ENCODE results near the gene ZNF497.
"Not testable (repeated sequence)": the region's sequence is repeated elsewhere in the genome, so short reads cannot be mapped to it uniquely, and the experiment has no call there.

ZNF497 gene

DNA sequence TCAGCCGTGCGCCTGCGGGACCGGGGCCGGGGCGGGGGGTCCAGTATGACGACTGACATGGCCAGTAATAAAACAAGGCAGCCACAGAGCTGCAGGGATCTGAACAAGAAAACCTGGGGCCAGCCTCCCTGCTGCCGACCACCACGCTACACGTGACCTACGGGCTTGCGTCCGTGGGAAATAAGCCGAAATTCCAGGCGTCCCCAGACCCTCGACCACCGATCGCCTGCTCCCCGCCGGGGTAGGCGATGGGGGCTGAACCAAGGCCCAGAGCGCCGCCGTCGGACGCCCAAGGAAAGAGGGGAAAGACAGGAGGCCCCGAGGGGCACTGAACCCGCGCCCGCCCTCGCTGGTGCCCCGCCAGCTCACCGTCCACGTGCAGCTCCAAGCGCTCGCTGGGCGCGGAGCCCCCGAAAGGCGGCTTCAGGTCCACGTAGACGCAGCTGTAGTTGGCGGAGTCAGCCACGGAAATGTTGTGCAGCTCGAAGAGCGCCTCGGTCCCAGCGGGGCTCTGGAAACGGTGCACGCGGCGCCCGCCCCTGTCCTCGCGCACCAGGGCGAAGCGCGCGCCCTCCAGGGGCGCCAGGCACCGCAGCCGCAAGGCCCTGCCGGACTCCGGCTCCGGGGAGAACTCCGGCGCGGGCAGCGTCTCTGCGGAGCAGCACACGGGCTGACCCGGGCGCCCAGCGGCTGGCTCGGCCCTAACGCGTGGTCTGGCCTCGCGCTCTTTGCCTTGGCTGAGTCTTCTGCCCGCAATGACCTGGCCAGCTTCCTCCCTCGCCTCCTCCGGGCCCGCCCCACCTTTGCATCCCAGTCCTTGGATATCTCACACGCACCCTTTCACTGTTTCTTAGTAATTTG lies 12.3 kb downstream of the ZNF497 start:
- H3K4me3 Mint-ChIP-seq: no peak overlapping the region
- H3K27ac Mint-ChIP-seq: peak overlapping the region; percentile 51
- TF ChIP-seq, protein P1, sequence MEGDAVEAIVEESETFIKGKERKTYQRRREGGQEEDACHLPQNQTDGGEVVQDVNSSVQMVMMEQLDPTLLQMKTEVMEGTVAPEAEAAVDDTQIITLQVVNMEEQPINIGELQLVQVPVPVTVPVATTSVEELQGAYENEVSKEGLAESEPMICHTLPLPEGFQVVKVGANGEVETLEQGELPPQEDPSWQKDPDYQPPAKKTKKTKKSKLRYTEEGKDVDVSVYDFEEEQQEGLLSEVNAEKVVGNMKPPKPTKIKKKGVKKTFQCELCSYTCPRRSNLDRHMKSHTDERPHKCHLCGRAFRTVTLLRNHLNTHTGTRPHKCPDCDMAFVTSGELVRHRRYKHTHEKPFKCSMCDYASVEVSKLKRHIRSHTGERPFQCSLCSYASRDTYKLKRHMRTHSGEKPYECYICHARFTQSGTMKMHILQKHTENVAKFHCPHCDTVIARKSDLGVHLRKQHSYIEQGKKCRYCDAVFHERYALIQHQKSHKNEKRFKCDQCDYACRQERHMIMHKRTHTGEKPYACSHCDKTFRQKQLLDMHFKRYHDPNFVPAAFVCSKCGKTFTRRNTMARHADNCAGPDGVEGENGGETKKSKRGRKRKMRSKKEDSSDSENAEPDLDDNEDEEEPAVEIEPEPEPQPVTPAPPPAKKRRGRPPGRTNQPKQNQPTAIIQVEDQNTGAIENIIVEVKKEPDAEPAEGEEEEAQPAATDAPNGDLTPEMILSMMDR (IDR thresholded peaks at IDR 0.05): no peak
- H3K4me1 Mint-ChIP-seq: peaks cover 43% of the 10 kb centered on the region
- peaks cover 24% of the 10 kb centered on the region for H3K27me3 Mint-ChIP-seq (ENCODE audit: low read depth, poor library complexity)
- no peaks in the 10 kb centered on the region for H3K9me3 Mint-ChIP-seq
- H3K36me3 Mint-ChIP-seq (ENCODE audit: low read depth): peaks cover 13% of the 10 kb centered on the region
- no peak for DNase-seq

DNA sequence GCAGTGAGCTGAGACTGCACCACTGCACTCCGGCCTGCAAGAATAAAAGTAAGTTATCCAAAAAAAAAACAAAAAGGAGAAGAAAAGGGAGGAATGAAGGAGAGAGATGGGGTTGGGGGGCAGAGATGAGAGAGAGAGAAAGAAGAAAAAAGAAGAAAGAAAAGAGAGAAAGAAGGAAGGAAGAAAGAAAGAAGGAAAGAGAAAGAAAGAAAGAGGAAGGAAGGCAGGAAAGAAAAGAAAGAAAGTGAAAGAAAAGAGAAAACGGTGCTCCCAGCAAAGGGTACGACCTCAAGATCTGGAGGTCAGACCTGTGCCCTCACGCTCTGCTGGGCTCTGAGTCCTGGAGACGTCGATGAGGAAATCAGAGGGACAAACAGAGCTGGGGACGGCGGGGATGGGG lies 13.0 kb downstream of the ZNF497 start:
- H3K4me1 Mint-ChIP-seq: peaks cover 43% of the 10 kb centered on the region
- H3K9me3 Mint-ChIP-seq: no peaks in the 10 kb centered on the region
- no peak overlapping the region for H3K27ac Mint-ChIP-seq
- peaks cover 10% of the 10 kb centered on the region for H3K36me3 Mint-ChIP-seq (ENCODE audit: low read depth)
- H3K27me3 Mint-ChIP-seq (ENCODE audit: low read depth, poor library complexity): peaks cover 26% of the 10 kb centered on the region
- H3K4me3 Mint-ChIP-seq: peak overlapping the region; percentile 48
- TF ChIP-seq, protein P1 (IDR thresholded peaks at IDR 0.05): no peak
- DNase-seq: no peak

DNA sequence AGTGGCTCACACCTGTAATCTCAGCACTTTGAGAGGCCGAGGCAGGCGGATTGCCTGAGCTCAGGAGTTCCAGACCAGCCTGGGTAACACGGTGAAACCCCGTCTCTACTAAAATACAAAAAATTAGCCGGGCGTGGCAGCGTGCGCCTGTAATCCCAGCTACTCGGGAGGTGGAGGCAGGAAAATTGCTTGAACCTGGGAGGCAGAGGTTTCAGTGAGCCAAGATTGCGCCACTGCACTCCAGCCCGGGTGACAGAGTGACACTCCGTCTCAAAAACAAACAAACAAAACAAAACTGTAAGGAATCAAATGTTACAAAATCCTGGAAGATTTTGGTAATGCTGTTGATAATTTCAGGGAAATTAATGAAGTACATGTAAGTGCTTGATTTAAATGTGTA lies 14.5 kb downstream of the ZNF497 start:
- Mint-ChIP-seq H3K4me3 (peak overlapping the region; percentile 92), H3K36me3 (ENCODE audit: low read depth) (peaks cover 14% of the 10 kb centered on the region), H3K4me1 (peaks cover 33% of the 10 kb centered on the region), H3K27me3 (ENCODE audit: low read depth, poor library complexity) (peaks cover 32% of the 10 kb centered on the region)
- not testable (repeated sequence) for DNase-seq, H3K27ac Mint-ChIP-seq, H3K9me3 Mint-ChIP-seq

DNA sequence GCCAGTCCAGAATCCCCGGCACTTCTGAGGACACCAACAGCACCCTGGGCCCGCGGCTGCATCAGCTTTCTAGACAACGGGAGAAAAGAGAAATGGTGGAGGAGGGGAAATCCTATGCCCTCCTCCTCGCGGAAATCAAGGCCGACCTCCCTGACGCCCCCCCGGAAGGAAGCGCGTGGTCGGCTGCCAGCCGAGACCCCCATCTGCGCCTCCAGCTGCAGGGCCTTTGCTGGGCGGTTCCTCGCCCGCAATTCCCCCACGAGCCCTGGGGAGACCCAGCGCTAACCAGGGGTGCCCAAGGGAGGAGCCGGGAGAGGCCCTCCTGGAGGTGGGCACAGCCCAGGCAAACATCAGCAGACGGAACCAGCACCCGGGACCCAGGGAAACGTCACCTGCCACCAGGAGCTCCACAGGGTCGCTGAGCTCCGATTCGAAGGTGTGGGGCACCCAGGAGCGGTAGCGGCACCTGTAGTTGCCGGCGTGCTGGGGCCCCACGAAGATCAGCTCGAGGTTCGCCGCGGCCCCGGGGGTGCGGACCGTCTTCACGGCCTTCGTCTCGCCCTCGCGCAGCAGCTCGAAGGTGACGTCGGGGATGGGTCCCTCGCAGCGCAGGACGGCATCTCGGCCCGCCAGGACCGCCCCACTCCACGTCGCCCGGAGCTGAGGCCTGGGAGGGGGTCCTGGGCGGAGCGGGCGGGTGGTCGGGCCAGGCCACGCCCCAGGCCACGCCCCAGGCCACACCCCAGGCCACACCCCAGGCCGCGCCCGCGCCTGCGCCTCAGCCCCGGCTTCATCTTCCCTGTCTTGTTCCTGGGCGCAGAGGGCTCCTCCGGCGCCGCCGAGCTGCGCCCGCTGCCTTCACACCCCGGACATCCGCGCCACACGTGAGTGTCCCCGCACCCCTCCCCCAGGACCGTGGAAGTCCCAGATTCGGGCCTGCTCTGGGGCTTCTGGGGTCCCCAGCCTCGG lies 15.3 kb downstream of the ZNF497 start:
- no peak overlapping the region for H3K27ac Mint-ChIP-seq
- H3K9me3 Mint-ChIP-seq: peaks cover 8% of the 10 kb centered on the region

DNA sequence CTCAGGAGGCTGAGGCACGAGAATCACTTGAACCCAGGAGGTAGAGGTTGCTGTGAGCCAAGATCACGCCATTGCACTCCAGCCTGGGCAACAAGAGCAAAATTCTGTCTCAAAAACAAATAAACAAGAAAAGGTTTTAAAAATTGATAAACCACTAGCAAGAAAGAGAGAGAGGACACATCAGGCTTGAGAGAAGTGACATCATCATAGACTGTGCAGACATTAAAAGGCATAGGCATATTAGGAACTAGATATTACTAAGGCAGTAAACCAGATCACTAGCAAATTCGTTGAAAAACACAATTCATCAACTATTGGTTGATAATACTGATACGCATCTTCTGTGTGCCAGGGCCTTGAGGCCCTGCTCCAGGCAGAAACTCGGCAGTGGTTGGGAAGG lies 17.0 kb downstream of the ZNF497 start:
- Mint-ChIP-seq H3K4me1 (peaks cover 24% of the 10 kb centered on the region), H3K9me3 (peaks cover 10% of the 10 kb centered on the region), H3K4me3 (peak overlapping the region; percentile 92), H3K27ac (no peak overlapping the region), H3K36me3 (ENCODE audit: low read depth) (peaks cover 28% of the 10 kb centered on the region), H3K27me3 (ENCODE audit: low read depth, poor library complexity) (peaks cover 32% of the 10 kb centered on the region)
- DNase-seq: no peak
- TF ChIP-seq, protein P1 (IDR thresholded peaks at IDR 0.05): no peak

More for the DNA sequence above, 15.3 kb downstream of the ZNF497 start:
- H3K4me3 Mint-ChIP-seq: peak overlapping the region; percentile 92
- peak; percentile 82 for DNase-seq
- TF ChIP-seq, protein P1 (IDR thresholded peaks at IDR 0.05): no peak
- peaks cover 15% of the 10 kb centered on the region for H3K36me3 Mint-ChIP-seq (ENCODE audit: low read depth)
- H3K27me3 Mint-ChIP-seq (ENCODE audit: low read depth, poor library complexity): peaks cover 32% of the 10 kb centered on the region
- H3K4me1 Mint-ChIP-seq: peaks cover 29% of the 10 kb centered on the region
